ENCODE data around the gene GFRA4.

Gene GFRA4

DNA sequence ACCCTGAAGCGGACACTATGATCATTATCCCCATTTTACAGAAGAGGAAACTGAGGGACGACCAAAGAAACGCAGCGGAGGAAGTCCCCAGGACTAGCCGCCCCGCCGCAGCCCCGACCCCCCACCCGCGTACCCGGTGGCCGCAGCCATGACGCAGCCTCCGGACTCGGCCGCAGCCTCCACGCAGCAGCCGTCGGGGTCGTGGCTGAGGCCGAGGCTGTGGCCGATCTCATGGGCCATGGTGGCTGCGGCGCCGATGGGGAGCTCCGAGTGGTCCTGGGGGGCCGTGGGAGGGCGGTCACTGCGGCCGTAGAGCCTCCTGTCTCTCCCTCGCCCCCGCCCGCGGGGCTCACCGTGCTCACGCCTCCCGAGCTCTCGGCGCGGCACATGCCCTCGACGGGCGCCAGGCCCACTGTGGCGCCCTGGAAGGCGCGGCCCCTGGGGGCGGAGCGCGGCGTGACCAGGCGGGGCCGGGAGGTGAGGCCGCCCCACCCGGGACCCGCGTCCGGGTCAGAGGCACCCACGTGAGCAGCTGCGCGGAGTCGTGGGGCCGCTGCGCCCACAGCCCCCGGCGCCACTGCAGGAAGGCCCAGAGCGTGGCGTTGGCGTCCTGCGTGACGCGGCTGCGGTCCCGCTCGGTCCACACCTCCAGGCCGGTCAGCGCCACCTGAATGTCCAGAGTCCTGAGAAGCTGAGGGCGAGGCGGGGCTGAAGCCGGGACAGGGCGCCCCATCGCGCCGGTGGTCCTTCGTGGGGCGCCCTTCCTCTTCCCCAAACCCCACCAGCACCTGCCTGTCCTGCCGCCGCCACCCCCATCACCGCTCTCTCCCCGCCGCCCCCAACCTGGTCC lies 10.2 kb upstream of the GFRA4 start:
- TF ChIP-seq, protein P1, sequence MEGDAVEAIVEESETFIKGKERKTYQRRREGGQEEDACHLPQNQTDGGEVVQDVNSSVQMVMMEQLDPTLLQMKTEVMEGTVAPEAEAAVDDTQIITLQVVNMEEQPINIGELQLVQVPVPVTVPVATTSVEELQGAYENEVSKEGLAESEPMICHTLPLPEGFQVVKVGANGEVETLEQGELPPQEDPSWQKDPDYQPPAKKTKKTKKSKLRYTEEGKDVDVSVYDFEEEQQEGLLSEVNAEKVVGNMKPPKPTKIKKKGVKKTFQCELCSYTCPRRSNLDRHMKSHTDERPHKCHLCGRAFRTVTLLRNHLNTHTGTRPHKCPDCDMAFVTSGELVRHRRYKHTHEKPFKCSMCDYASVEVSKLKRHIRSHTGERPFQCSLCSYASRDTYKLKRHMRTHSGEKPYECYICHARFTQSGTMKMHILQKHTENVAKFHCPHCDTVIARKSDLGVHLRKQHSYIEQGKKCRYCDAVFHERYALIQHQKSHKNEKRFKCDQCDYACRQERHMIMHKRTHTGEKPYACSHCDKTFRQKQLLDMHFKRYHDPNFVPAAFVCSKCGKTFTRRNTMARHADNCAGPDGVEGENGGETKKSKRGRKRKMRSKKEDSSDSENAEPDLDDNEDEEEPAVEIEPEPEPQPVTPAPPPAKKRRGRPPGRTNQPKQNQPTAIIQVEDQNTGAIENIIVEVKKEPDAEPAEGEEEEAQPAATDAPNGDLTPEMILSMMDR (IDR thresholded peaks at IDR 0.05; ENCODE audit: control insufficient read depth, extremely low read depth, insufficient read depth): no peak
- DNase-seq (ENCODE audit: low read depth): no peak

DNA sequence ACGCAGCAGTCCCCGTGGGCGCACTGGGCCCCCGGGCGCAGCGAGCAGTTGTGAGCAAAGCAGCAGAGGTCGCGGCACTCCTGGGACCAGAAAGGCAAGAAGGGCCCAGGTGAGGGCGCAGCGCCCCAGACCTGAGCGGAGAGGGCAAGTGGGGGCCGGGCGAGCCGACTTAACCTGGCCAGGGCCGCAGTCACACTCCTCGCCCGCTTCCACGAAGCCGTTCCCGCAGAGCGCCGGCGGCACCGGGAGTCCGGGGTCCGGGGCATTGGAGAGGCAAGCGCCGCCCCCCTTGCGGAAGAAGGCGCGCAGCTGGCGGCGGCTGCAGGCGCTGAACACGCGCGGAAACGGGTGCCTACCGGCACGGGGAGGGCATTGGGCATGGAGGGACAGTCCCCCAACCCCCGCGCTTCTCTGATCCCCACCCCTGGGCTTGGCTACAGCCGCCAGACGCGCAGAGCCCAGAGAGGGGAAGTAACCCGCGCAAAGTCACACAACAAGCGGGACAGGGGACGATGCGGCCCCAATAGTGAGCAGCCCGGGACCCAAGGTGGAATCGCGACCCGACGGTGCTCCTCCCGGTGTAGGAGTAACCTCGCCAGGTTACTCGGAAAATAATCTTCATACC lies 9.5 kb upstream of the GFRA4 start:
- DNase-seq (ENCODE audit: low read depth): no peak
- TF ChIP-seq, protein P1 (IDR thresholded peaks at IDR 0.05; ENCODE audit: control insufficient read depth, extremely low read depth, insufficient read depth): no peak; the same call in 1 of the 2 replicates
- no peak overlapping the region for H3K4me3 ChIP-seq (ENCODE audit: low read depth, low read length)

More for the DNA sequence above, 10.2 kb upstream of the GFRA4 start:
- no peak overlapping the region for H3K4me3 ChIP-seq (ENCODE audit: low read depth, low read length)

DNA sequence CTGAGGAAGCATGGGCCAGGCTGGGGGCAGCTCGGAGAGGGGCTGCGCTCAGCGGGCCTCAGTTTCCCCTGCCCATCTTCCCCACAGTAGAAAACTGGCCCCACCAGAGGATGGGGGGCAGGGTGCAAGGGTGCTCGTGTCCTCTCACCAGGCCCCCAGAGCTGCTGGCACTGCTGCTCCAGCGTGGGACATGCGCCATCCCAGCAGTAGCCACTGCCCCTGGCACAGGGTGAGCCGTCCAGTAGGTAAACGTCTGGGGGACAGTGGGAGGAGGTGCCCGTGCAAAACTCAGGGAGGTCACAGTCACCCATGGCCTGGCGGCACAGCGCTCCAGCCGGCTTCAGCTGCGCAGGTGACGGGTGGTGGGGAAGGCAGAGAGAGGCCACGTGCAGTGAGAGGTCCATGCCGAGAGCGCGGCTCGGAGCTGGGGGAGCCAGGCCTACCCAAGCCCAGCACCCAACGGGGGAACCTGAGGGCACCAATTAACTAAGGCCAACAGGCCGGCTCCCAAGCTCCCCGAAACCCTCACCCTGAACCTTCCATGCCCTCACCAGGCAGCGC lies 8.9 kb upstream of the GFRA4 start:
- TF ChIP-seq, protein P1 (IDR thresholded peaks at IDR 0.05; ENCODE audit: control insufficient read depth, extremely low read depth, insufficient read depth): no peak
- no peak overlapping the region for H3K4me3 ChIP-seq (ENCODE audit: low read depth, low read length)
- DNase-seq (ENCODE audit: low read depth): no peak

DNA sequence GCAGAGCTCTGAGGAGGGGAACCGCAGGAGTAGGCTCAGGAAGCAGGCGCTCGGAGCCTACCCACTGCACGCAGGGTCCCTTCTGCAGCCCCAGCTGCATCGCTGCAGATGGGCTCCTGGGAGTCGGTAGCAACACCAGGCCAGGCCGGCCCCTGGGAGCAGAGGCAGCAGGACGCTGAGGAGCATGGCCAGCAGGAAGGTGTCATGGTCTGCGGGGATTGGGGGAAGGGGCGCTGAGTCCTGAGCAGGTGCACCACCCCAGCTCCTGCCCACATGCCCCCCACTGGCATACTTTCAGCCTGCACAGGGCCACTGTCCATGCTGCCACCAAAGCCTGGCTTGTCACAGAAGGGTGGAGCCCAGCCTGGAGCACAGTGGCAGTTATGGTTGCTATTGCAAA lies 7.7 kb upstream of the GFRA4 start:
- no peak overlapping the region for H3K4me3 ChIP-seq (ENCODE audit: low read depth, low read length)
- no peak for DNase-seq (ENCODE audit: low read depth)
- TF ChIP-seq, protein P1 (IDR thresholded peaks at IDR 0.05; ENCODE audit: control insufficient read depth, extremely low read depth, insufficient read depth): no peak

DNA sequence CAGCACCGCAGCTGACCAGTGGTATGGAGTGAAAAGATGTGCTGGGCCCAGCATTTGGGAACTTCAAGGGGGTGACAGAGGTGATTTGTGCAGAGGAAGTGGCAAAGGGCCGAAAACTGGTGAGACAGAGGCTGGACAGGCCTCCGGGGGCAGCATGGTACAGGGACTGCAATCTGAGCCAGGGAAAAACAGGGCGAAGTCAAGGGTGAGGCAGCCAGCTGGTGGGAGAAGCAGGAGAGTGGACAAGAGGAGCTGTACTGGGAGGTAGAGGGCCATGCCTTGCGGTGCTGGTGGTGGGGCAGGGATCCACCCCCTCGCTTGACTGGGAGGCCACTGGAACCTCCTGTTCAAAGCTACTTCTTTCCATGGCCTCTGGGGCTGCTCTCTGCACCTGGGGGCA lies 7.3 kb upstream of the GFRA4 start:
- DNase-seq (ENCODE audit: low read depth): no peak
- TF ChIP-seq, protein P1 (IDR thresholded peaks at IDR 0.05; ENCODE audit: control insufficient read depth, extremely low read depth, insufficient read depth): no peak
- H3K4me3 ChIP-seq (ENCODE audit: low read depth, low read length): no peak overlapping the region

DNA sequence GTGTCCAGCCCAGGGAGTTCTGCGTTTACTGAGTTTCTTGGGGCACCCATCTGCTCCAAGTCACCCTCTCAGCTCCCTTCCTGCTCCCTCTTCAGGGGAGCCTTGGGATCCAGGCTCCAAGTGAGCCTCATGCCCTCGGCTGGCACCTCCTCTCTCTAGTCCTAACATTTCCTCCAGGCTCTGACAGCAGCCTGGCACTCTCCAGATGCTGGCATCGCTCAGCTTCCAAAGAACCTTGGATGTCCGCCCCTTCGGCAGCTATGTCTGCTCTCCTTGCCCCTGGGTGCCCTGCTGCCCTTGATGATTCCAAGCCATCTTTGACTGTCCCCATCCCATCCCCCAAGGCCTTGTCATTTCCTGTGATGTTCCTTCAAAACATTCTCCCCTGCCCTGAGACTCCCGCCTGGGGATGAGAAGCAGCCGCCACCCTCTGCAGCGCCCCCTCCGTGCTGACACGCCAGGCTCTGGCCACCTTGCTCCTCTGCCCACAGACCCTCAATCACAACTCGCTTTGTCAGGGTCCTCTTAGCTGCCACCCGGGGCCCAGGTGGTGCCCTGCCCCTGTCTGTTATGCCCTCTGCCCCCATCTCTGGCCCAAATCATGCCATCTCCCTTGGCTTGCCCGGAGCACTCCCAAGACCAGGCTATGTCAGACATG lies 6.6 kb upstream of the GFRA4 start:
- DNase-seq (ENCODE audit: low read depth): no peak
- TF ChIP-seq, protein P1 (IDR thresholded peaks at IDR 0.05; ENCODE audit: control insufficient read depth, extremely low read depth, insufficient read depth): no peak
- H3K4me3 ChIP-seq (ENCODE audit: low read depth, low read length): no peak overlapping the region

Measured in LNCaP clone FGC (cell line).